ENCODE results near the gene INPP4A. TPM values are rescaled to one million over a fixed set of nuclear protein-coding genes. Genes with fewer than 3 reads are reported as not detected.

INPP4A gene
- total and polyA plus RNA-seq, 7 experiments from 2014 or later, result 51.4 to 165 (median 145) TPM

DNA sequence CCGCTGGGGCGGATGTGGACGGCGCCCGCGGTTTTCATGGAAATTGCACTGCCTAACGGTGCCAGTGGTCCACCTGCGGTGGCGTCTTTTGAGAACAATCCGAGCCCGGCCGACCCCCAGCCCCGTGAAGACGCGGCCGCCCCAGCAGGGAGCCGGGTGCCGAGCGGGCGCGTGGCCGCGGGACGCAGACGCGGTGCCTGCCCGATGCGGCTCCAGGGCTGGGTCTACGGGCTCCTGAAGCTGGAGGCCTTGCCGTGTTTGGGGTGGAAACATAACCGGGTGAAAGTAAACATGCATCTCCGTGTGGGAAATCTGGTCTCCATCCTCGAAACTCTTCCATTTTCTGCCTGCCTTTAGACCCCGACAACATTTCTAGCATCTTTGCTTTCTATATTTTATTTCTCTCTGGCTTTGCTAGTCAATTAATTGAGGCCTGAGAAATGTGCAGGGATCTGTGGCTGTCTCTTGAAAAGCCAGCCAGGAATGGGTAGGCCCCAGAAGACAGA is 572 bp downstream of the INPP4A start:
- peaks cover 0 to 35% (median 4%) of the 10 kb centered on the region in 5 donors for H3K36me3 Mint-ChIP-seq
- H3K4me1 Mint-ChIP-seq, result peaks cover 23 to 56% (median 45%) of the 10 kb centered on the region in 7 donors
- no peaks in the 10 kb centered on the region for H3K36me3 ChIP-seq (ENCODE audit: control insufficient read depth in 2 of 3, insufficient read depth in 3 of 3, low read length in 3 of 3)
- H3K4me1 ChIP-seq (ENCODE audit: control insufficient read depth in 2 of 2, insufficient read depth in 2 of 2, low read length in 2 of 2), result peaks cover 27 to 44% of the 10 kb centered on the region in 2 donors
- H3K27me3 ChIP-seq (ENCODE audit: control insufficient read depth in 2 of 2, insufficient read depth in 2 of 2, low read length in 2 of 2), result no peaks in the 10 kb centered on the region
- peak overlapping the region; percentile 91 to 99 (median 97) for H3K4me3 Mint-ChIP-seq
- ChIA-PET CTCF (interaction anchor here (2.2 to 2.8 kb wide), 2 partner anchors 13 to 19 kb away, joined by 12 to 19 read pairs; no protein-coding TSS in a partner anchor), POLR2A (interaction anchor here (1.0 to 4.7 kb wide), 4 partner anchors 20 to 211 kb away, joined by 4 to 65 read pairs (median 4); no protein-coding TSS in a partner anchor)
- ATAC-seq, result peak; percentile 18
- H3K9me3 ChIP-seq (ENCODE audit: control insufficient read depth in 2 of 3, low read length in 3 of 3), result no peaks in the 10 kb centered on the region
- peak overlapping the region; percentile 93 for H3K4me3 ChIP-seq (ENCODE audit: low read length)
- peak overlapping the region; percentile 83 for H3K27ac ChIP-seq (ENCODE audit: low read depth, low read length)
- H3K27ac Mint-ChIP-seq, result peak overlapping the region; percentile 91 to 99 (median 97)
- intact Hi-C loops (cut with micrococcal nuclease), result loop anchor here (1.0 to 10.0 kb wide), 7 partner anchors 32 to 710 kb away; partner anchors contain the start of genes COA5 (in 1 of the 2), LIPT1 (in 1 of the 2), TSGA10 (in 1 of the 2) and UNC50 (in 1 of the 2)
- peaks cover 0 to 3% (median 2%) of the 10 kb centered on the region in 11 donors for H3K9me3 Mint-ChIP-seq
- peak in 2 of 9 donors; percentile 18 to 31 for DNase-seq
- no peaks in the 10 kb centered on the region for H3K27me3 Mint-ChIP-seq

DNA sequence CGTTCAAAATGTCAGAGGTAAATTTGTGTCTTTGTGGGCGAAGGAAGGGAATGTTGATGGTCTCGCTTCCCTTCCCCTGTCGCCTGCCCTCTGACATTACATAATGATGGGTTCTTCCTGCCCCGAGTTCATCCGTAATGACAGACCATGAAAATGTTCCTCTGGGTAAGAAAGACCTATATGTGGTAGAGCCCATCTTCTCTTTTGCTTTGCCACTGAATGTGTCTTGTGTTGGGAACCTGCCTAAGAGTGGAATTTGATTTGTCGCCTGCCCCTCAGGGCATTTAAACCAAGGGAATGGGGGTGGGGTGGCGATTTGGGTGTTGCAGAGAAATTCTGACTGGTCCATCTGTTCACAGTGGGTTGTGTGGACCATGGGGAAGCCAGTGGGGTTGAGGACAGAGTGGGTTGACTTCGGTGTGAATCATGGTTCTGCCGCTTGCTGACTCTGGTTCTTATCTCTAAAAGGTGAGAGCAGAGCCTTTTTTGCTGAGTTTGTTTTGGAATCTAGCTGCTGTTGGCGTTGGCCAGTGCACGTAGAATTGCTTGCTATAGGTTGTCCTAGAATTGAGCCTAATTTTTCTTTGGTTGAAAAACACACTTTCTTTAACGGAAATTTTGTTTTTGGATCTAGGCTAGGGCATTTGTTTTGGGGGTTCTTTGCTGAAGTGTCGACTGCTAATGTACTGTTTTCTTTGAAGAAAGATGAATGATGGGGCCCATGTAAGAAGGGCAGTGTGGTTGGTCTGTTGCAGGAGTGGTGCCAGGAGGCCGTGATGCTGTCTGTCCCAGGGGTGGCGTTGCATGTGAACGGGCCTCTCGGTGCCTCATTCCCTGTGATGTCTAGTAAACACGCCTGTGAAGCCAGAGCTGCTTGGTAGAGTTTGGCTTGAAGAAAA is 1.3 kb downstream of the INPP4A start:
- ChIA-PET POLR2A (interaction anchor here (1.0 to 4.7 kb wide), 9 partner anchors 12 to 211 kb away, joined by 3 to 65 read pairs (median 5); no protein-coding TSS in a partner anchor), CTCF (interaction anchor here (1.2 to 2.8 kb wide), 7 partner anchors 12 to 70 kb away, joined by 3 to 19 read pairs (median 9); no protein-coding TSS in a partner anchor)
- Histone ChIP-seq H3K36me3 (ENCODE audit: control insufficient read depth in 2 of 3, insufficient read depth in 3 of 3, low read length in 3 of 3) (no peaks in the 10 kb centered on the region), H3K4me1 (ENCODE audit: control insufficient read depth in 2 of 2, insufficient read depth in 2 of 2, low read length in 2 of 2) (peaks cover 33 to 48% of the 10 kb centered on the region in 2 donors), H3K27me3 (ENCODE audit: control insufficient read depth in 2 of 2, insufficient read depth in 2 of 2, low read length in 2 of 2) (no peaks in the 10 kb centered on the region), H3K9me3 (ENCODE audit: control insufficient read depth in 2 of 3, low read length in 3 of 3) (no peaks in the 10 kb centered on the region), H3K4me3 (ENCODE audit: low read length) (peak overlapping the region; percentile 93), H3K27ac (ENCODE audit: low read depth, low read length) (peak overlapping the region; percentile 83)
- Mint-ChIP-seq H3K4me3 (peak overlapping the region; percentile 91 to 99 (median 97)), H3K27ac (peak overlapping the region; percentile 91 to 99 (median 97)), H3K4me1 (peaks cover 30 to 59% (median 52%) of the 10 kb centered on the region in 7 donors), H3K27me3 (no peaks in the 10 kb centered on the region), H3K9me3 (no peaks in the 10 kb centered on the region), H3K36me3 (peaks cover 0 to 29% (median 4%) of the 10 kb centered on the region in 5 donors)
- DNase-seq, result peak in 4 of 9 donors; percentile 30 to 58 (median 34)
- no peak for ATAC-seq
- intact Hi-C loops (cut with micrococcal nuclease), result loop anchor here (1.0 to 10.0 kb wide), 10 partner anchors 8 to 709 kb away; partner anchors contain the start of genes COA5 (in 1 of the 2), LIPT1 (in 1 of the 2), TSGA10 (in 1 of the 2) and UNC50 (in 1 of the 2)

DNA sequence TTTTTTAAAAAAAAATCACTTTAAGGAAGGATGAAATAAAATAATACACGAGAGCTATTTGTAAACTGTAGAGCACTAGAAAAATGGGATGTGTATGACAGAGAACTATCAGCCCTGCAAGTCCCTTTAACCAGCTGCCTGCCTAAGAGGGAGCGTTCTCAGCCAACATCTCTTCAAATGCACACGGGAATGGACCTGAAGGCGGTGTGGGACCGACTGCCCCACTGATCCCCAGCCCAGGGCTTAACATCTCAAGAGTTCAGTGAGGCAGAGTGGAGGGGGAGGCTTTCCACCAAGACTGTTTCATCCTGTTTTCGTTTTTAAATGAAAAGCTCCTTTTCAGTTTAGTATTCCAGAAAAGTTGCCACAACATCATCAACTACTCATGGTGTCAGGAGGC is 2.2 kb downstream of the INPP4A start:
- Histone ChIP-seq H3K4me1 (ENCODE audit: control insufficient read depth in 2 of 2, insufficient read depth in 2 of 2, low read length in 2 of 2) (peaks cover 43 to 57% of the 10 kb centered on the region in 2 donors), H3K27ac (ENCODE audit: low read depth, low read length) (peak overlapping the region; percentile 83), H3K4me3 (ENCODE audit: low read length) (peak overlapping the region; percentile 93), H3K27me3 (ENCODE audit: control insufficient read depth in 2 of 2, insufficient read depth in 2 of 2, low read length in 2 of 2) (no peaks in the 10 kb centered on the region), H3K9me3 (ENCODE audit: control insufficient read depth in 2 of 3, low read length in 3 of 3) (no peaks in the 10 kb centered on the region), H3K36me3 (ENCODE audit: control insufficient read depth in 2 of 3, insufficient read depth in 3 of 3, low read length in 3 of 3) (no peaks in the 10 kb centered on the region)
- H3K27ac Mint-ChIP-seq, result peak overlapping the region; percentile 91 to 99 (median 97)
- H3K4me3 Mint-ChIP-seq, result peak overlapping the region; percentile 91 to 99 (median 97)
- ATAC-seq (no peak), DNase-seq (no peak)
- intact Hi-C loops (cut with micrococcal nuclease), result loop anchor here (1.0 to 10.0 kb wide), 6 partner anchors 7 to 708 kb away; partner anchors contain the start of genes COA5 (in 1 of the 2), LIPT1 (in 1 of the 2), TSGA10 (in 1 of the 2) and UNC50 (in 1 of the 2)
- CTCF ChIA-PET, result interaction anchor here (1.0 to 2.8 kb wide), 10 partner anchors 11 to 69 kb away, joined by 3 to 19 read pairs (median 5); no protein-coding TSS in a partner anchor
- POLR2A ChIA-PET, result interaction anchor here (0.6 to 4.7 kb wide), 12 partner anchors 11 to 1621 kb away, joined by 3 to 65 read pairs (median 6); no protein-coding TSS in a partner anchor
- H3K36me3 Mint-ChIP-seq, result peaks cover 0 to 26% (median 4%) of the 10 kb centered on the region in 5 donors
- H3K27me3 Mint-ChIP-seq, result no peaks in the 10 kb centered on the region
- H3K9me3 Mint-ChIP-seq, result no peaks in the 10 kb centered on the region
- peaks cover 39 to 68% (median 61%) of the 10 kb centered on the region in 7 donors for H3K4me1 Mint-ChIP-seq

DNA sequence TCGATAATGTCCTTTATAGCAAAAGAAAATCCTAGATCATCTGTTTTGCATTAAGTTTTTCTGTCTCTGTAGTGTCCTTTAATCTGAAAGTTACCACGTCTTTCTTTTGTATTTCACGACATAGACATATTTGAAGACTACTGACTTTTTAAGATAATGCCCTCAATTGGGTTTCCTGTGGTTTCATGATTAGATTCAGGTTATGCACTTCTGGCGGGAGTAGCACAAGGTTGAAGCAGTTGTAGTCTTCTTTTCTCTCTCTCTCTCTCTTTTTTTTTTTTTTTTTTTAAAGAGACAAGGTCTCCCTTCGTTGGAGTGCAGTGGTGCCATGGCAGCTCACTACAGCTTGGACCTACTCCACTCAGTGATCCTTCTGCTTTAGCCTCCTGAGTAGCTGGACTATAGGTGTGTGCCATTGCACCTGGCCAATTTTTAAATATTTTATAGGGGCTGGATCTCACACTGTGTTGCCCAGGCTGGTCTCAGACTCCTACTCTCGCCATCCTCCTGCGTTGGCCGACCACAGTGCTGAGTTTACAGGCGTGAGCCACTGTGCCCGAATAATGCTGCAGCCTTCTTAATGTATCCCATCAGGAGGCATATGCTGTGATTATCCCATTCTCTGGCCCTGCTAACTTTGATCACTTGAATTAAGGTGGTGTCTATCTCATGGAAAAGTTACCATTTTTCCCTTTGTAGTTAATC is 3.9 kb downstream of the INPP4A start:
- Mint-ChIP-seq H3K4me1 (peaks cover 55 to 86% (median 75%) of the 10 kb centered on the region in 7 donors), H3K27ac (peak overlapping the region; percentile 85 to 99 (median 97)), H3K27me3 (no peaks in the 10 kb centered on the region), H3K9me3 (no peaks in the 10 kb centered on the region), H3K4me3 (peak overlapping the region; percentile 87 to 99 (median 96)), H3K36me3 (peaks cover 0 to 27% (median 4%) of the 10 kb centered on the region in 5 donors)
- no peaks in the 10 kb centered on the region for H3K27me3 ChIP-seq (ENCODE audit: control insufficient read depth in 2 of 2, insufficient read depth in 2 of 2, low read length in 2 of 2)
- intact Hi-C loops (cut with micrococcal nuclease), result loop anchor here (1.0 to 10.0 kb wide), 10 partner anchors 10 to 706 kb away; partner anchors contain the start of genes COA5 (in 1 of the 2), LIPT1 (in 1 of the 2), TSGA10 (in 1 of the 2) and UNC50 (in 1 of the 2)
- ChIA-PET CTCF (interaction anchor here (0.6 kb wide), 1 partner anchor 1055 kb away, joined by 5 read pairs; no protein-coding TSS in a partner anchor), POLR2A (interaction anchor here (1.1 to 4.7 kb wide), 5 partner anchors 9 to 94 kb away, joined by 3 to 65 read pairs (median 6); no protein-coding TSS in a partner anchor)
- H3K4me1 ChIP-seq (ENCODE audit: control insufficient read depth in 2 of 2, insufficient read depth in 2 of 2, low read length in 2 of 2), result peaks cover 60 to 74% of the 10 kb centered on the region in 2 donors
- ATAC-seq, result peak; percentile 80
- H3K4me3 ChIP-seq (ENCODE audit: low read length), result peak overlapping the region; percentile 44
- H3K9me3 ChIP-seq (ENCODE audit: control insufficient read depth in 2 of 3, low read length in 3 of 3), result no peaks in the 10 kb centered on the region
- peak overlapping the region; percentile 83 for H3K27ac ChIP-seq (ENCODE audit: low read depth, low read length)
- no peaks in the 10 kb centered on the region for H3K36me3 ChIP-seq (ENCODE audit: control insufficient read depth in 2 of 3, insufficient read depth in 3 of 3, low read length in 3 of 3)
- peak in 7 of 9 donors; percentile 64 to 90 (median 83) for DNase-seq

DNA sequence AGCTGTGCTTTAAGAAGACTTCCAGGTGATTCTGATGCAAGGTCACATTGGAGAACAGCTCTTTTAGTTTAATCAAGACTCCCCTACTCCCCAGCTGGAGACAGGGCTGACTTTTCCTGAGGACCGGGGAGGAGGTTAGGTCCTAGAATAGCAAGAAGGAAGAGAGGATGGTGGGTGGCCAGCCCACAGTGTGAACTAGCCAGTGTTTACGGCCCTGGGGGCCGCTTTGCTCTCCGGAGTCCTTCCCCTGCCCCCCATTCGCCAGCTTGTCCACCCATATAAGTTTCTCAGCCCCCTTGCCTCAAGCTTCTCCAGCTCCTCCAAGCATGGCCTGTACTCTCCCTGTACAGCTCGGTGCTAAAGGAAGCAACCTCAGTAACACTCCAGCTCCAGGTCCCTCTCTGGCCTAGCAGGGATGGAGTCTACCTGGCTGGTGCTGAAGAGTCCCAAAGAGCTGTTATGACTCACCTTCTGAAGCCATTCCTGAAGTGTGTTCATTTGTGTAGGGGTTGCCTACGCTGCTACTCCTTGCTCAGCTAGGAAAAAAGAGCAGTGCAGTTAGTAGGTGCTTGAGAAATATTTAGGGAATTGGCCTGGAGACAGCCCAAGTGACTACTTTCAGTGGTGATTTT is 7.9 kb downstream of the INPP4A start:
- H3K4me3 Mint-ChIP-seq, result peak overlapping the region; percentile 17 to 96 (median 75)
- intact Hi-C loops (cut with micrococcal nuclease), result loop anchor here in 1 of 2 donors (5.0 kb wide), 1 partner anchor 210 kb away; no protein-coding TSS in a partner anchor
- Histone ChIP-seq H3K4me3 (ENCODE audit: low read length) (no peak overlapping the region), H3K27ac (ENCODE audit: low read depth, low read length) (peak overlapping the region; percentile 68), H3K4me1 (ENCODE audit: control insufficient read depth in 2 of 2, insufficient read depth in 2 of 2, low read length in 2 of 2) (peaks cover 82 to 88% of the 10 kb centered on the region in 2 donors), H3K9me3 (ENCODE audit: control insufficient read depth in 2 of 3, low read length in 3 of 3) (no peaks in the 10 kb centered on the region), H3K27me3 (ENCODE audit: control insufficient read depth in 2 of 2, insufficient read depth in 2 of 2, low read length in 2 of 2) (no peaks in the 10 kb centered on the region), H3K36me3 (ENCODE audit: control insufficient read depth in 2 of 3, insufficient read depth in 3 of 3, low read length in 3 of 3) (peaks cover 0 to 8% (median 0%) of the 10 kb centered on the region in 3 experiments)
- H3K27ac Mint-ChIP-seq, result peak overlapping the region; percentile 88 to 98 (median 93)
- ATAC-seq (no peak), DNase-seq (no peak)
- peaks cover 0 to 30% (median 5%) of the 10 kb centered on the region in 5 donors for H3K36me3 Mint-ChIP-seq
- no peaks in the 10 kb centered on the region for H3K27me3 Mint-ChIP-seq
- H3K9me3 Mint-ChIP-seq, result no peaks in the 10 kb centered on the region
- POLR2A ChIA-PET, result interaction anchor here (0.6 to 8.9 kb wide), 7 partner anchors 12 to 1540 kb away, joined by 3 to 140 read pairs (median 3); no protein-coding TSS in a partner anchor
- CTCF ChIA-PET, result interaction anchor here (0.6 to 1.7 kb wide), 3 partner anchors 11 to 34 kb away, joined by 3 to 10 read pairs (median 3); no protein-coding TSS in a partner anchor
- H3K4me1 Mint-ChIP-seq, result peaks cover 74 to 99% (median 92%) of the 10 kb centered on the region in 7 donors

Measured in naive thymus-derived CD4-positive, alpha-beta T cell (primary cell).